HG03558 (cell line): ENCODE data around the gene MAPKAP1.

Experiments
- ATAC-seq: cut with Tn5 transposase; IDR thresholded peaks from one replicate; pipeline ENCODE4 v1.9.1; 2021; ENCODE audit warnings: moderate number of reproducible peaks; ENCODE audit not compliant: unreplicated experiment; ENCODE audit errors: extremely low read depth

Gene MAPKAP1

DNA sequence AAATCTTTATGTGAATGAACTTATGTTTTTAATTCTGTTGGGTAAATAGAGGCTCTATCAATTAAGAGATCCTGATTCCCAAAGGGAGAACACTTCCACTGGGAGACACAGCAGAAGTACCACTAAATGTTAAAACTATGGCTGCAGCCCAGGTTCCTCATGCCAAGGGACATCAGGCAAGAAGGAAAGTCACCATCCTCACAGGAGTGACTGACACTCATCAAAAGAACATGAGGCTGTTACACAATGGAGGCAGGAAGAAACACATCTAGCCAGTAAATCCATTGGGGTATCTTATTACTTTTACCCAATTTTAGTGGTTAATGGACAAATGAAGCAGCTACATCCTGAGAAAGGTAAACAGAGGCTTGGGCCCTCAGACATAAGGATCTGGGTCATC, 94.4 kb downstream of the MAPKAP1 start:
- no peak for ATAC-seq

- ATAC-seq = no peak
Observed at GRCh38 chr9:125611121-125611765, 95.8 kb downstream of the MAPKAP1 start.

DNA sequence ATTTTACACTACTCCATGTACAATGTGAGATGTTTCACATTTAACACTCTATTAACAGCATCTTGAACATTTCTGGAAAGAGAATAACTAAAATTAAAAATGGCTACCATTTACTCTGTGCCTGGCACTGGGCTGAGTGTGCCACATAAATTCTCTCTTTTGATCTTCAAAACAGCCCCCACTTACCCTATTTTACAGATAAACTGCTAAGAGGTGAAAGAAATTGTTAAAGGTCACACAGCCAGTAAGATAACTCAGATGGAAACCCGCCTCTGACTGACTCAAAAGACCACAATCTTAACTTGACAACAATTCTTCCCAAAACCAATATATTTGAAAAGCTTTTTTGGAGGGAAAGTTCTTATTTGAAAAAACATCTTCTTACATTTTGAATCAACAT, 97.3 kb downstream of the MAPKAP1 start:
- no peak for ATAC-seq

GRCh38 chr9:125608489-125609224, 98.4 kb downstream of the MAPKAP1 start:
- ATAC-seq = no peak

DNA sequence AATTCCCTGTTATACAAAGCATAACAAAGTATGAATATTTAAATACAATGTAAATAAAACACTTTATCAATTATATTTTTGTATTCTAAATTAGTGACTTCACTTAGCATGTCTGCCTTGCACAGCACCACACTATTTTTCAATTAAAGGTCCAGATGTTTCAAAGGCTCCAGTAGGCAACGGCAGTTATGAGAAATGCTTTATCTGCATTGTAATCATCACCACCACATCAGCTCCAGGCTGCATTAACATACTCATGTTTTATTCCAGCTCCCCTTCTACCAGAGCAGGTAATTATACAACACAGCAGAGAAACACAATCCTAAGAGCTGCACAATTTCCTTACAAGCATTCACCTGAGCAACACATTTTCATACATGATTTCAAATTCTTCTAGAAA, 102.8 kb downstream of the MAPKAP1 start:
- no peak for ATAC-seq

GRCh38 chr9:125603478-125604021, 103.5 kb downstream of the MAPKAP1 start:
- ATAC-seq = no peak

DNA sequence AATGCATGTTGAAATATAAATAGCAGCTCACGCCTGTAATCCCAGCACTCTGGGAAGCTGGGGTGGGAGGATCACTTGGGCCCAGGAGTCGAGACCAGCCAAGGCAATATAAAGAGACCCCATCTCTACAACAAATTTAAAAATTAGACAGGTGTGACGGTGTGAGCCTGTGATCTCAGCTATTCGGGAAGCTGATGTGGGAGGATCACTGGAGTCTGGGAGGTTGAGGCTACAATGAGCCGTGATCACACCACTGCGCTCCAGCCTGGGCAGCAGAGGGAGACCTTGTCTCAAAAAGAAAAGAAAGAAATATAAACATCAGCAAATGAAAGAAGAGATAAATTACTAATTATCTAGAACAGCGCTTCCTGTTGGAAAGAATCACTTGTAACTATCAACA, 105.0 kb downstream of the MAPKAP1 start:
- ATAC-seq = no peak

DNA sequence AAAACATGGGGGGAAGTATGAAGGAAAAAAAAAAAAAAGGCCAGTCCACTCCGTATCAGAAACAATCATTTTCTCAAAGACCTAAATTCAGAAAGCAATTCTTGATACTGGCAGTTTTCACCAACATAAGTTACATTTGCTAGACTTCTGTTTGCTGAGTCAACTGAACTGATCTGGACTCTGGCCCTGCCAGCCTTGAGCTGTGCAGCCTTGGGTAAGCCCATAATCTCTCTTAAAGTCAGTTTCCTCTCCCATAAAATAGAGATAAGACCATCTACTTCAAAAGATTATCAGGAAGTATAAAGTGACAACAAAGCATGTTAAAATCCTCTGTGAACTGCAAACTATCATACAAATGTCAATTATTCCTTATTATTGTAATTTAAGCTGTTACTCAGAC, 106.8 kb downstream of the MAPKAP1 start:
- no peak for ATAC-seq

DNA sequence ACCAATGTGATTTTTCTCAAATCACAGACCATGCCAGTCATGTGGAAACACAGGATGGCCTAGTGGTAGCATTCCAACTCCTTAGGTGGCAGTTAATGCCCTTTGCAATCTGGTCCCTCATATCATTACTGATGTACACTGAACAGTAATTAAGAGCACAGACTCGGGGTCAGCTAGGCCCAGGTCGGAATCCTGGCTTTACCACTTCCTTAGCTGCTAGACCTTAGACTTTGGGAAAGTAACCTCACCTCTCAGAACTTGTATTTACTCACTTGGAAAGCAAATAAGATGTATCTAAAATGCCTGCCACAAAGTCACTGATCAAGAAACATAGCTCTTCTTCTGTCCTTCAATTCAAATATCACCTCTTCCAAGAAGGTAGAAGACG, 112.8 kb downstream of the MAPKAP1 start:
- no peak for ATAC-seq

- ATAC-seq = no peak
Observed at GRCh38 chr9:125593581-125594222, 113.3 kb downstream of the MAPKAP1 start.

DNA sequence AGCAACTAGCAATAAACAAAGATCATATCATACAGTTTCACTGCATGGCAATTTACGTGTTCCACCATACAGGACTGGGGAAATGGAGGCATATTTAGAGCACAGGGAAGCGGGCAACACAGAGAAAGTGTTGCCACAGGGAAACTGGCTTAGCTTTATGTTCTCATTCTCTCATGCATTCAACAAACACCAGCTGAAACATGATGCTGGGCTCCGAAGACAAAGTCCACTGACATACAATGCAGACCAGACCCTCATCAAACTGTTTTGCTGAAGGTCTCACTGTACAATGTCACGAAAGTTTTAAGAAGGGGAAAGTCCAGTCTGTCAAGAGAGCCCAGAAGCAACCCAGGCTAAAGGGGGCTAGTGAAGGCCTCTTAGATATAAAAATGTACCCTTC, 115.1 kb downstream of the MAPKAP1 start:
- ATAC-seq = no peak

- no peak for ATAC-seq
Observed at GRCh38 chr9:125591245-125591644, 115.8 kb downstream of the MAPKAP1 start.

- no peak for ATAC-seq
Observed at GRCh38 chr9:125589287-125589686, 117.7 kb downstream of the MAPKAP1 start.

- ATAC-seq = no peak
Observed at GRCh38 chr9:125587819-125588460, 119.1 kb downstream of the MAPKAP1 start.

- ATAC-seq = no peak
Observed at GRCh38 chr9:125586172-125586511, 120.9 kb downstream of the MAPKAP1 start.

DNA sequence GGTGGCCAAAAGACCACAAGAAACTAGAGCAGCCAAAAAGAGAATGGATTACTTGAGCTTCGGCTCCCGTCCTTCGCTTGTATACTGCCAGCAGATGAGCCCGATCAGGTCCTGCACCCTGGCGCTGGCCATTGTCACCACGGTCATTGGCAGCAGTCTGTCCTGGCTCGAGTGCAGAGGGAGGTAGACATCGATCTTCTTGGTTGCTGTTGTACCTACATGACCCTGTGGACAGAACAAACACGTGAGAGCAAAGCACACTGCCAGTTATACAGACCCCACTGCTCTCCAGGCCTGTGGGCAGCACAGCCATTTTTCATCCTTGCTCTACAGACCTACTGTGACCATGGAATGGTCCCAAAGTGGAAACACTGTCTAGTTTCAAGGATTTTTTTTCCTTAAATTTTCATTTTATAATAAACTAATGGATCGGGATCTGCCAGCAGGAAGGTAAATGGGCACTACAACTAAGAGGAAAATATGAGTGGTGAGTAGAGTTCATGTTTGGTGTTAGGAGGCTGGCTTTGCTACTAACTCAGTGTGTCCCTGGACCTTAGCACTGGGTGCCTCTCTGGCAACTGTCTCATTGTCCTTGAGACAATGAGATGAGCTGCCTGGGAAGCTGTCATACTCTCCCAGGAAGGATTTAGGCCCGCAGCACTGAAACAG, 121.4 kb downstream of the MAPKAP1 start:
- ATAC-seq = no peak

DNA sequence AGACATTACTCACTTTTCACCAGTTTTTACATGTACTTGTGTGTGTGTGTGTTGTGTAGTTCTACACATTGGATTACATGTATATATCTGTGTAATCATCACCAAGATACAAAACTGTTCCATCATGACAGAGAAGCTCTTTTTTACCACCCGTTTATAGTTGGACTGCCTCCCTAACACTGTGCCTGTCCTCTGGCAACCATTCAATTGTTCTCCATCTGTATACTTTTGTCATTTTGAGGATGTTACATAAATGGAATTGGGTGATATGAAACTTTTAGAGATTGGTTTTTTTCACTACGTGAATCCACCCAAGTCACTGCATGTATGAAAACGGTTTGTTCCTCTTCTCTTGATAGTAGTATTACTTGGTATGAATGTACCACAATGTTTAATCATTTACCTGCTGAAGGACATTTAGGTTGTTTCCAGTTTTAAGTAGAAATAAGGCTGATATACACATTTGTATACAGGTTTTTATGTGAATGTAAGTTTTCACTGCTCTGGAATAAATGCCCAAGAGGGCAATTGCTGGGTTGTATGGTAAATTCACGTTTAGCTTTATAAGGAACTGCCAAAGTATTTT, 126.2 kb downstream of the MAPKAP1 start:
- ATAC-seq = no peak

GRCh38 chr9:125579030-125579932, 127.7 kb downstream of the MAPKAP1 start:
- no peak for ATAC-seq
